Astrocyte (in vitro differentiated cells and primary cell): ENCODE measurements around the gene PELI2. TPM values are rescaled to one million over a fixed set of nuclear protein-coding genes. Genes with fewer than 3 reads are reported as not detected.

Experiments
- DNase-seq: peaks from one replicate; pipeline ENCODE4 v3.0.0-alpha.2; 2010; ENCODE audit warnings: low read depth
- FAIRE-seq: peaks from 2 replicates; lab custom pipeline; 2011; peaks lifted over from hg19 to GRCh38; lab: Jason Lieb, UNC
- H2AFZ ChIP-seq: 2 replicates; pipeline ENCODE4 v1.6.0; 2012; ENCODE audit warnings: low read depth, low read length, inconsistent platforms
- H3K27ac ChIP-seq: 2 replicates; pipeline ENCODE4 v1.5.1; 2011; ENCODE audit warnings: low read depth, low read length, inconsistent platforms
- H3K27me3 ChIP-seq: 2 replicates; pipeline ENCODE4 v1.6.0; 2011; ENCODE audit warnings: low read length, inconsistent platforms; ENCODE audit not compliant: insufficient read depth
- H3K36me3 ChIP-seq: 2 replicates; pipeline ENCODE4 v1.5.1; 2011; ENCODE audit warnings: low read length, inconsistent platforms; ENCODE audit not compliant: insufficient read depth
- H3K4me1 ChIP-seq: 2 replicates; pipeline ENCODE4 v1.5.1; 2011; ENCODE audit warnings: low read length, inconsistent platforms; ENCODE audit not compliant: insufficient read depth
- H3K4me2 ChIP-seq: 2 replicates; pipeline ENCODE4 v1.6.0; 2012; ENCODE audit warnings: low read length, inconsistent platforms
- H3K4me3 ChIP-seq: 2 replicates; pipeline ENCODE4 v1.5.1; 2011; ENCODE audit warnings: low read depth, mild to moderate bottlenecking, low read length, inconsistent platforms; ENCODE audit not compliant: insufficient read depth
- H3K79me2 ChIP-seq: 2 replicates; pipeline ENCODE4 v1.6.0; 2012; ENCODE audit warnings: mild to moderate bottlenecking, low read length, inconsistent platforms; ENCODE audit not compliant: insufficient read depth
- H3K9ac ChIP-seq: 2 replicates; pipeline ENCODE4 v1.6.0; 2012; ENCODE audit warnings: mild to moderate bottlenecking, low read length, inconsistent platforms
- H3K9me3 ChIP-seq: 2 replicates; pipeline ENCODE4 v1.5.1; 2012; ENCODE audit warnings: low read depth, mild to moderate bottlenecking, low read length, inconsistent platforms; ENCODE audit not compliant: insufficient read depth
- H4K20me1 ChIP-seq: 2 replicates; pipeline ENCODE4 v1.6.0; 2012; ENCODE audit warnings: low read length, inconsistent platforms; ENCODE audit not compliant: insufficient read depth
- H3K27ac Mint-ChIP-seq: one replicate; pipeline ENCODE4 v1.8.0; 2021; ENCODE audit warnings: mild to moderate bottlenecking, mixed read lengths; ENCODE audit not compliant: unreplicated experiment
- H3K27me3 Mint-ChIP-seq: one replicate; pipeline ENCODE4 v1.8.0; 2021; ENCODE audit warnings: low read depth, mixed read lengths; ENCODE audit not compliant: unreplicated experiment
- H3K36me3 Mint-ChIP-seq: one replicate; pipeline ENCODE4 v1.8.0; 2021; ENCODE audit warnings: low read depth, mixed read lengths; ENCODE audit not compliant: unreplicated experiment
- H3K4me1 Mint-ChIP-seq: one replicate; pipeline ENCODE4 v1.8.0; 2021; ENCODE audit warnings: low read depth, mixed read lengths; ENCODE audit not compliant: unreplicated experiment
- H3K4me3 Mint-ChIP-seq: one replicate; pipeline ENCODE4 v1.8.0; 2021; ENCODE audit warnings: mild to moderate bottlenecking, moderate library complexity, mixed read lengths; ENCODE audit not compliant: unreplicated experiment
- H3K9me3 Mint-ChIP-seq: one replicate; pipeline ENCODE4 v1.8.0; 2021; ENCODE audit warnings: mild to moderate bottlenecking, mixed read lengths; ENCODE audit not compliant: unreplicated experiment
- EZH2 ChIP-seq: IDR thresholded peaks from 2 replicates; pipeline ENCODE4 v1.6.1; 2012; ENCODE audit warnings: mild to moderate bottlenecking, low read length, inconsistent platforms; ENCODE audit not compliant: insufficient read depth
- total RNA-seq: library from RNA; stranded (reverse); gene quantifications from 2 replicates; pipeline ENCODE4 v1.2.1, GENCODE V29; 2021
- TF ChIP-seq, protein P1 (sequence below): IDR thresholded peaks from 2 replicates; pipeline ENCODE4 v1.5.1; 2011; ENCODE audit warnings: low read depth, mild to moderate bottlenecking, inconsistent platforms, low read length, moderate library complexity; ENCODE audit not compliant: insufficient read depth

PELI2 gene
- total RNA-seq, 1 donor from 2014 or later = 5.3 TPM

- H3K27me3 ChIP-seq = no peaks in the 10 kb centered on the region
- no peaks in the 10 kb centered on the region for H3K27me3 Mint-ChIP-seq
- peaks cover 17% of the 10 kb centered on the region for H3K4me1 Mint-ChIP-seq
- H3K36me3 ChIP-seq = no peaks in the 10 kb centered on the region
- no peak for DNase-seq
- peak overlapping the region; percentile 90 for H3K9ac ChIP-seq
- H4K20me1 ChIP-seq = peaks cover 18% of the 10 kb centered on the region
- H3K9me3 Mint-ChIP-seq = no peaks in the 10 kb centered on the region
- H3K27ac ChIP-seq = peak overlapping the region; percentile 64
- no peak overlapping the region for H3K4me3 Mint-ChIP-seq
- peaks cover 15% of the 10 kb centered on the region for H3K4me1 ChIP-seq
- no peak for FAIRE-seq
- H3K79me2 ChIP-seq = peaks cover 42% of the 10 kb centered on the region
- H3K36me3 Mint-ChIP-seq = no peaks in the 10 kb centered on the region
- TF ChIP-seq, protein P1, sequence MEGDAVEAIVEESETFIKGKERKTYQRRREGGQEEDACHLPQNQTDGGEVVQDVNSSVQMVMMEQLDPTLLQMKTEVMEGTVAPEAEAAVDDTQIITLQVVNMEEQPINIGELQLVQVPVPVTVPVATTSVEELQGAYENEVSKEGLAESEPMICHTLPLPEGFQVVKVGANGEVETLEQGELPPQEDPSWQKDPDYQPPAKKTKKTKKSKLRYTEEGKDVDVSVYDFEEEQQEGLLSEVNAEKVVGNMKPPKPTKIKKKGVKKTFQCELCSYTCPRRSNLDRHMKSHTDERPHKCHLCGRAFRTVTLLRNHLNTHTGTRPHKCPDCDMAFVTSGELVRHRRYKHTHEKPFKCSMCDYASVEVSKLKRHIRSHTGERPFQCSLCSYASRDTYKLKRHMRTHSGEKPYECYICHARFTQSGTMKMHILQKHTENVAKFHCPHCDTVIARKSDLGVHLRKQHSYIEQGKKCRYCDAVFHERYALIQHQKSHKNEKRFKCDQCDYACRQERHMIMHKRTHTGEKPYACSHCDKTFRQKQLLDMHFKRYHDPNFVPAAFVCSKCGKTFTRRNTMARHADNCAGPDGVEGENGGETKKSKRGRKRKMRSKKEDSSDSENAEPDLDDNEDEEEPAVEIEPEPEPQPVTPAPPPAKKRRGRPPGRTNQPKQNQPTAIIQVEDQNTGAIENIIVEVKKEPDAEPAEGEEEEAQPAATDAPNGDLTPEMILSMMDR = no peak
- TF ChIP-seq EZH2 = no peak
- H3K27ac Mint-ChIP-seq = no peak overlapping the region
- H3K9me3 ChIP-seq = no peaks in the 10 kb centered on the region
- peak overlapping the region; percentile 99 for H3K4me2 ChIP-seq
- peak overlapping the region; percentile 83 for H3K4me3 ChIP-seq
- peak overlapping the region; percentile 77 for H2AFZ ChIP-seq
These were observed 485 bp downstream of the PELI2 start for GRCh38 chr14:56118611-56119181.

GRCh38 chr14:56119201-56119981 is 1.2 kb downstream of the PELI2 start:
- Histone ChIP-seq H3K27ac (peak overlapping the region; percentile 64), H3K36me3 (no peaks in the 10 kb centered on the region), H3K9ac (peak overlapping the region; percentile 90), H2AFZ (peak overlapping the region; percentile 77), H3K27me3 (no peaks in the 10 kb centered on the region), H3K79me2 (peaks cover 43% of the 10 kb centered on the region), H3K4me1 (peaks cover 15% of the 10 kb centered on the region), H3K4me2 (peak overlapping the region; percentile 99), H3K9me3 (no peaks in the 10 kb centered on the region), H4K20me1 (peaks cover 19% of the 10 kb centered on the region), H3K4me3 (peak overlapping the region; percentile 83)
- peaks cover 23% of the 10 kb centered on the region for H3K4me1 Mint-ChIP-seq
- H3K27ac Mint-ChIP-seq = peak overlapping the region; percentile 50
- H3K4me3 Mint-ChIP-seq = peak overlapping the region; percentile 90
- no peaks in the 10 kb centered on the region for H3K9me3 Mint-ChIP-seq
- DNase-seq = no peak
- no peak for TF ChIP-seq EZH2
- TF ChIP-seq, protein P1 = no peak
- no peaks in the 10 kb centered on the region for H3K27me3 Mint-ChIP-seq
- FAIRE-seq = no peak
- no peaks in the 10 kb centered on the region for H3K36me3 Mint-ChIP-seq
